ENCODE results near the gene FHIP1B. TPM values are rescaled to one million over a fixed set of nuclear protein-coding genes. Genes with fewer than 3 reads are reported as not detected.
"Not testable (repeated sequence)": the region's sequence is repeated elsewhere in the genome, so short reads cannot be mapped to it uniquely, and the experiment has no call there.

Gene FHIP1B
- total and polyA plus RNA-seq, 10 donors, result 14.9 to 77.6 (median 40.7) TPM

DNA sequence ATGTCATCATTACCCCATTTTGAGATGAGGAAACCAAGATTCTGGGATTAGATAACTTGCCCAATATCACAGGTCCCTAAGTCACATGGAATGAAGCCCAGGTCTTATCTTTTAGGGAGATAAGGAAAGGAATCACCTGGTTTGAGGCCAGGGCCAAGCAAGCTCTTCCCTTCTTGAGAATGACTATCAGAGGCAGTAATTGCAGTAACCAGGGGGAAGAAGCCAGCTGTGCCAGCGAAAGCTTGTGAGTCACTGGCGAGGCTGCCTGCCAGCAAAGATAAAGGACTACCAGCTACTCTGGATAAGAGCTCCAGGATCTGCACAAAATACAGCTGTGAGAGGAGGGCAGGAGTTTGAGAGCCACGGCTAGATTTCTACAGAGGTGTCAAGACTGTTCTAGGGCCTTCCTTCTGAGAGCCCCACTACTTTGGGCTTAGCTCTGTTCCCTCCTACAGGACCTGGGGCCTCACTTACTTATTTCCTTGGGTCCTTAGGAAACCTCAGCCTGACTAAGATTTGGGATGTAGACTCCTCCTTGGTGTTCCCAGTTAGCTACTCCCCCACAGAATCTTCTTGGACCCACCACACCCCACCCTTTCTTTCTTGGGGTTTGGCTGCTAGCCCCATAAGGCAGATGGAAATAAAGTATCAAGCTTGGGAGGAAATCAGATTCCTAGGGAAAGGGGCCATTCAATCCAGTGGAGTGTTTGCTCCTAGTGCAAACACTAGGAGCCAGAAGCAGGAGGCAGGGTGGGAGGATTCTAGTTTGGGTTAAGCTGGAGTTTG lies 15.5 kb upstream of the FHIP1B start:
- Histone ChIP-seq H3K4me1 (no peaks in the 10 kb centered on the region), H3K36me3 (no peaks in the 10 kb centered on the region), H3K4me3 (no peak overlapping the region), H3K9me3 (peaks cover 0 to 4% (median 0%) of the 10 kb centered on the region in 8 donors), H3K27ac (no peak overlapping the region), H3K27me3 (replicated peaks in 1 of 7) (peaks cover 0 to 10% (median 0%) of the 10 kb centered on the region in 7 donors)
- WGBS, 5 donors, result 46 to 84% (median 66%) methylated on average over 3 of the region's 3 CpGs
- TF ChIP-seq POLR2A (IDR thresholded peaks at IDR 0.05), result no peak
- TF ChIP-seq, protein P1, sequence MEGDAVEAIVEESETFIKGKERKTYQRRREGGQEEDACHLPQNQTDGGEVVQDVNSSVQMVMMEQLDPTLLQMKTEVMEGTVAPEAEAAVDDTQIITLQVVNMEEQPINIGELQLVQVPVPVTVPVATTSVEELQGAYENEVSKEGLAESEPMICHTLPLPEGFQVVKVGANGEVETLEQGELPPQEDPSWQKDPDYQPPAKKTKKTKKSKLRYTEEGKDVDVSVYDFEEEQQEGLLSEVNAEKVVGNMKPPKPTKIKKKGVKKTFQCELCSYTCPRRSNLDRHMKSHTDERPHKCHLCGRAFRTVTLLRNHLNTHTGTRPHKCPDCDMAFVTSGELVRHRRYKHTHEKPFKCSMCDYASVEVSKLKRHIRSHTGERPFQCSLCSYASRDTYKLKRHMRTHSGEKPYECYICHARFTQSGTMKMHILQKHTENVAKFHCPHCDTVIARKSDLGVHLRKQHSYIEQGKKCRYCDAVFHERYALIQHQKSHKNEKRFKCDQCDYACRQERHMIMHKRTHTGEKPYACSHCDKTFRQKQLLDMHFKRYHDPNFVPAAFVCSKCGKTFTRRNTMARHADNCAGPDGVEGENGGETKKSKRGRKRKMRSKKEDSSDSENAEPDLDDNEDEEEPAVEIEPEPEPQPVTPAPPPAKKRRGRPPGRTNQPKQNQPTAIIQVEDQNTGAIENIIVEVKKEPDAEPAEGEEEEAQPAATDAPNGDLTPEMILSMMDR (IDR thresholded peaks at IDR 0.05 in 8 of 11, conservative IDR thresholded peaks at IDR 0.05 in 3 of 11), result no peak
- TF ChIP-seq POLR2AphosphoS5 (IDR thresholded peaks at IDR 0.05), result no peak
- intact Hi-C loops (cut with DNase I; ENCODE audit: low total_unique reads), result loop anchor here (10.0 kb wide), 1 partner anchor 105 kb away; no protein-coding TSS in a partner anchor
- no peak for DNase-seq

DNA sequence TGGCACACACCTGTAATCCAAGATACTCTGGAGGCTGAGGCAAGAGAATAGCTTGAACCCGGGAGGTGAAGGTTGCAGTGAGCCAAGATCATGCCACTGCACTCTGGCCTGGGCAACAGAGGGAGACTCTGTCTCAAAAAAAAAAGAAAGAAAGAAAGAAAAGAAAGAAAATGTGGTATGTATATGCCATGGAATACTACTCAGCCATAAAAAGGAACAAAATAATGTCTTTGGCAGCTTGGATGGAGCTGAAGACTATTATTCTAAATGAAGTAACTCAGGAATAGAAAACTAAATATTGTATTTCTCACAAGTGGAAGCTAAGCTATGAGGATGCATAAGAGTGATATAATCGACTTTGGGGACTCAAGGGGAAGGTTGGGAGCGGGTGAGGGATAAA lies 14.5 kb upstream of the FHIP1B start:
- intact Hi-C loops (cut with DNase I; ENCODE audit: low total_unique reads); H3K9me3 ChIP-seq; H3K27me3 ChIP-seq (replicated peaks in 1 of 7); DNase-seq; H3K4me3 ChIP-seq; H3K27ac ChIP-seq; H3K36me3 ChIP-seq; H3K4me1 ChIP-seq: not testable (repeated sequence)
- 66 to 92% (median 86%) methylated on average over 3 of the region's 3 CpGs for WGBS, 5 donors

DNA sequence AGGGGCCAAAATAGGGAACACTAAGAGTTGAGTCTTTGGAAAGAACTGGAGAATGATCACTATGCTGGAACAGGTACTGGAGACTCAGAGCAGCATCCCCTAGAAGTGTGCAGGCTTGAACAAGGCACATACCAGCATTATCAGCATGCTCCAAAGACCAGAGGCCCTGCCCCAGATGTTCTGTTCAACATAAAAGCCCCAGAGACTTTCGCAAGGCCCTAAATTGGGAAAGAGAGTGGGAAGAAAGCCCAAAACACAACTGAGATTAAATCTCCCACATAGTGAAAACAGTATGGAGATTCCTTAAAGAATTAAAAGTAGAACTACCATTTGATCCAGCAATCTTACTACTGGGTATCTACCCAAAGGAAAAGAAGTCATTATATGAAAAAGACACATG lies 13.8 kb upstream of the FHIP1B start:
- Histone ChIP-seq H3K4me1 (no peaks in the 10 kb centered on the region), H3K27me3 (replicated peaks in 1 of 7) (peaks cover 0 to 5% (median 0%) of the 10 kb centered on the region in 7 donors), H3K9me3 (peaks cover 0 to 4% (median 0%) of the 10 kb centered on the region in 8 donors), H3K4me3 (no peak overlapping the region), H3K27ac (no peak overlapping the region), H3K36me3 (no peaks in the 10 kb centered on the region)
- TF ChIP-seq POLR2AphosphoS5 (IDR thresholded peaks at IDR 0.05) (no peak), POLR2A (IDR thresholded peaks at IDR 0.05) (no peak)
- TF ChIP-seq, protein P1 (IDR thresholded peaks at IDR 0.05 in 8 of 11, conservative IDR thresholded peaks at IDR 0.05 in 3 of 11), result no peak
- intact Hi-C loops (cut with DNase I; ENCODE audit: low total_unique reads), result no loop called here
- DNase-seq, result no peak
- WGBS, 5 donors, result 85 to 93% (median 89%) methylated on average over 1 of the region's 1 CpG

DNA sequence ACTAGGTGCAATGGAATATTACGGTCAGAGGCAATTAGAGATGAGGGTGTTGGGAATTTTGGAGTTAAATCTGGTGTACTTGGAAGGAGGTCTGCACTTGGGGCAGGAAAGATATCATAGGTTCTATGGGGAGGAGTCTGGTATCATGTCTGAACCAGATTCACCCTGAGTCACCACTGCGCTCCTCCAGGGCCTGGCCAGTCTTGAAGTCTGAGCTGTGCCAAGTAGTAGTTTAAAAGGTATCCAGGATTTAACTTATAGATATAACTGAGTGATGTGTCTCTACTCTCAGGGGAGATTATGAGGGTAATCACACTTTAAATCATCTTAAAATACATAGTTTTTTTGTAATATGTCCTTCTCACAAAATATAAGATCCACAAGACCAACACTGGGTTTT lies 11.1 kb upstream of the FHIP1B start:
- Histone ChIP-seq H3K27me3 (replicated peaks in 1 of 7) (peaks cover 0 to 5% (median 0%) of the 10 kb centered on the region in 7 donors), H3K36me3 (no peaks in the 10 kb centered on the region), H3K27ac (no peak overlapping the region), H3K4me1 (peaks cover 0 to 3% (median 0%) of the 10 kb centered on the region in 6 donors), H3K9me3 (peaks cover 0 to 4% (median 0%) of the 10 kb centered on the region in 8 donors), H3K4me3 (no peak overlapping the region)
- TF ChIP-seq POLR2AphosphoS5 (IDR thresholded peaks at IDR 0.05) (no peak), POLR2A (IDR thresholded peaks at IDR 0.05) (no peak)
- TF ChIP-seq, protein P1 (IDR thresholded peaks at IDR 0.05 in 8 of 11, conservative IDR thresholded peaks at IDR 0.05 in 3 of 11), result no peak
- intact Hi-C loops (cut with DNase I; ENCODE audit: low total_unique reads), result no loop called here
- DNase-seq, result no peak
- WGBS, 5 donors, result 89 to 98% (median 95%) methylated on average over 2 of the region's 2 CpGs

Data from spleen (tissue), 11 donors.